ACHN (cell line): ENCODE measurements around the gene INPP5E.

Experiments used
- DNase-seq: peaks from one replicate; pipeline ENCODE4 v3.0.0-alpha.2; 2015
- in situ Hi-C: cut with HindIII; loops from 2 replicates; pipeline ENCODE4 v1.10.0; 2017; ENCODE audit warnings: low sequenced_read_pairs, low pct_ligation_motif_present, low pct_unique_long_range_greater_than_20kb

Gene INPP5E

DNA sequence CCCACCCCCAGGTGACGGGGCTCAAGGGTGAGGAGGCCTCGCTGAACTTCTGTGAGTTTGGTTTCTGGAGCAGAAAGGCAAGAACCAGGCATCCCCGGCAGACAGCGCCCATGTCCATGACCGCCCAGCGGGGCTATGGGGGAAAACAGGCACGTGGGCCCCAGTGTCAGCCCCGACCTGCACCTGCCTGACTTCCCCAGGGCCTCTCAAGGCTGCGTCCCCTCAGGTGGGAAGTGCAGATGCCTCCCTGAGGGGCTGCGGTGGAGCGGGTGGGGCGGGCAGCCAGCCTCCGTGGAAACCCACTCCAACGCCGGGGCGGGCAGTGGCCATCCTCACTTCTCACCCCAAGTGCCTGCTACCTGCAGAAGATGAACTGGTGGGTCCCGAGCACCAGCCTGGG lies 59.3 kb downstream of the INPP5E start:
- in situ Hi-C loops = no loop called here
- DNase-seq = no peak

GRCh38 chr9:136379891-136380290 lies 59.8 kb downstream of the INPP5E start:
- no peak for DNase-seq
- in situ Hi-C loops = no loop called here

DNA sequence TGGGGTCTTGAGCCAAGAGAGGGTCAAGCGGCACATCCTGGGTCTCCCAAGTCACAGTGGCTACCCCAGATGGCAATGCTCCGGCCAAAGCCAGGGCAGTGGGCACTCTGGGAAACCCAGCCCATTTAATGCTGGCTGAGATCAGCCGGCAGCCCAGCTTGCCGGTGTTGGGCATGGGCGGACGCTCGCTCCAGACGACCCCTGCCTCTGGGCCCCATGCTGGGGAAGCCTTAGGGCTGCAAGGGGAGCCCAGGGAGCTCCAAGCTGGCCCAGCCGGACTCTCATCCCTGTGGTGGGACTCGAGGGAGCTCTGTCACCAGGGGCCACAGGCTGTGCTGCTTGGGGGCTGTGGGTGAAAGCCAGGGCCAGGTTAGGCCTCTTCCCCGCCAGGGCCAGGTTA lies 60.2 kb downstream of the INPP5E start:
- no peak for DNase-seq
- in situ Hi-C loops = no loop called here

- in situ Hi-C loops = no loop called here
These were observed 60.7 kb downstream of the INPP5E start for GRCh38 chr9:136379003-136379287.

More at GRCh38 chr9:136379003-136379287, 60.7 kb downstream of the INPP5E start:
- no peak for DNase-seq
